Activated CD4-positive, CD25-positive, alpha-beta regulatory T cell treated with anti-CD3 and anti-CD28 coated beads, Interleukin-2, amount 50 U/mL, for 72 hours (primary cell): ENCODE results near the gene PDXDC1.
"Not testable (repeated sequence)": the region's sequence is repeated elsewhere in the genome, so short reads cannot be mapped to it uniquely, and the experiment has no call there.

Experiments used
- DNase-seq: peaks from one replicate; pipeline ENCODE4 v3.0.0; 2021

Gene PDXDC1

DNA sequence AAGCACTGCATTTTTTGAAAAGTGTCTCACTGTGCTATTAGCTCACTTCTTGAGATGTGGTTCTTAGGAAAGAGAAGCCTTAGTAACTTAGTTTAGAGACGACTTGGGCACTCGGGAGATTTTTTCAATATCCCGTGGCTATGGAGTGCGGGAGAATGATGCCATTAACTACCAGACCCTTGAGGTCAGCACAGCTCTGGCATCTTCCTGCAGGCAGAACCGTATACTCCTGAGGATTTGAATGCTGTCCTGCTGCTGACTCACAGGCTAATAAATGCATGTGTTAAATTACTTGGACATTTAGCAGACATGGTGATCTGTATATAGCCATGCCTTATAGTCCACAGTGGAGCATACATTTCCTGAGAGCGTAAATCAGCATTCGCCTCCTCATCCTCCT lies 46.6 kb downstream of the PDXDC1 start:
- DNase-seq = not testable (repeated sequence)

DNA sequence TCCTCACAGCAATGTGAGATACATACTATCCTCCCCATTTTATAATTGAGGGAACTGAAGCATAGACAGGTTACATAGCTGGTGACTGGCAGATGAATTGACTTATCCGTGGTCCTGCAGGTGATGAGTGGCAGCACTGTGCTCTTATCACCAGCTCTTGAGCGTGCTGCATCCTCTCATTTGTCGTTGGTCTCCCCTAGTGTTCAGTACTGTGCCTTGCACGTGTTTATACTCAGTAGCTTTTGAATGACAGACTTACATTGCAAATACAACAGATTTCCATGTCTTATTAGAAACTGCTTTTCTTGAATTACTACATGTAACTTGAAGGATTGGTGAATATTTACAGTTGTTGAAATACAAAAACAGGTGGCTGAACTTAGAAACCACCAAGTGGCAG lies 47.4 kb downstream of the PDXDC1 start:
- not testable (repeated sequence) for DNase-seq

DNA sequence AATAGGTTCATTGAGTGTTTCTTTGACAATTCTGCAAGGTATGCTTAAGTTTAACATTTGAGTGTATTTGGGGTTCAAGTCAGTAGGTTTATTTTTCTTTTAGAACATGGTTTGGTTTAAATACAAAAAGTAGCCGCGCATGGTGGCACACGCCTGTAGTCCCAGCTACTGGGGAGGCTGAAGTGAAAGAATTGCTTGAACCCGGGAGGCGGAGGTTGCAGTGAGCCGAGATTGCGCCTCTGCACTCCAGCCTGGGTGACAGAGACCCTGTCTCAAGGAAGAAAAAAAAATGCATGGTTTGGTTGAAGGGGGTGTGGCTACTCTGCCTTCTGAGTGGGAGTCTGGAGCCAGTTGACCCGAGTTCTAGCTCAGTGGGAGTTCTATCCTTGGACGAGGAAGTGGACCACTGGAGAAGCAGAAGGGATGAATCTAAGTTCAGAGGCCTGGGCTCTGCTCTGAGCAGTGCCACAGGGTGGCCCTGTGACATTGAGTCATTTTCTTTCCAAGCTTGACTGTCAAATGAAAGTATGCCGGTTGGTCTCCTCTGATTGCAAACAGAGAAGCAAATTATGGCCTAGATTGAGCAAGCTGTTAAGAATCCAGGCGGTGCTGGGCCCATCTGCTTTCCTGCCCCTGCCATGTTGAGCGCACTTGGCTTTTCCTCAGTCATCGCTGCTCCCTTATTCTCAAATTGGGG lies 48.7 kb downstream of the PDXDC1 start:
- not testable (repeated sequence) for DNase-seq

DNA sequence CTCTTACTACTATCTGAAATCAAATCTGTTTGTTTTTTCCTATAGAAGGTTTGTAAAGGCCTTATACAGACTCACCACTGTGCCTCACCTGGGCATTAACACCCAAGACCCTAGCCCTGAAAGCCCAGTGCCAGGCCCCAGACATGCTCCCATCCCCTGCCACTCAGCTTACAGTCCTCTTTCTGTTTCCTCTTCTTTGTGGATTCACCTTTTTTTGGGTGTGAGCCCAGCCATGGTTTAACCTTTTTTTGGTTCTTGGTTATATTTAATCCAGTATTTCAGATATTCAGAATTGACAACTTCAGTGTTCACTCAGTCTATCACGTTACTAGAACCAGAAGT lies 50.0 kb downstream of the PDXDC1 start:
- not testable (repeated sequence) for DNase-seq

DNA sequence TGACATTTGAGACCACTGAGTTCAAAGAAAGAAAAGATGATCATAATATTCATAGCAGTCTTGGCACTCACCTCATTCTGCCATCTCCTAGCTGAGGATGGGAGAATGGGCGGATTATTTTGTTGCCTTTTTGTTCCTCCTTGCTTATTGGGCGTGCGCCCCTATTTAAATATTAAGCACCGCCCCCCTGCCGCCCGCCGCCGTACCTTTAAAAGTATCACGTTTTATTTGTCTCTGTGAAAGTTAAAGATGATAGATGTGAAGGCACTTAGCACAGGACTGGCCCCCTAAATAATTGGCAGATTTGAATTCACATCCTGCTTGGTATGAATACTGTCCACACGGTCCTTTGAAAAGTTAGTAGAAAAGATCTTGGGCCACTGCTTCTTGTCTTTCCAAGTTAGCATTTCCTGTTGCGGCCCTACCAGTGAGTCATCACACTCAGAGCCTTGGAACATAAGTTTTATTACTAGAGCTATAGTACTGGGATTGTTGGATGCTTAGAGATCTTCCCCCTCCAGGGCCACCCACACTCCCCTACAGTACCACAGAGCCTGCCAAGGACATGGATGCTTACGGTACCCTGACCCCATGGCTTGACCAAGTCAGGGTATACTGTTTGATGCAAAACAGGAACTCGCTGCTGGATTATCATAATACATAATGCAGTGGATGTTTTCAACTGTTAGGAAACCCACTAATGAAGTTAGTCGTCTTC lies 50.6 kb downstream of the PDXDC1 start:
- DNase-seq = not testable (repeated sequence)

DNA sequence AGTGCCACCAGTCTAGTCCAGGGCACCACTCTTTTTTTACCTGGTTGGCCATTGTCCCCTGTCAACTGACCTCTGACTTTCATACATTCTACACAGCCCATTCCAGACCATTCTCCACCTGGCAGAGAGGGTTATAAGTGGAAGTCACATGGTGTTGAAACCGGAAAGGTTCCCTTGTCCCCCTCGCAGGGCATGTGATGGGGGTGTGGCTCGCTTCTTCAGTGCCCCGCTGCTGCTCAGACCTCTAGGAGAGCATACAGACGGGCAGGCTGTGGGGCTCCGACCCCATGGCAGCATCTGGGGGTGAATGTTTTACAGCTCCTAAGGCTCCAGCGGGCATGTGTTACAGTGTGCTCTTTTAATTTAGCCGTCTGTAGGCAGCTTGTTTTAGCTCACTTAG lies 52.2 kb downstream of the PDXDC1 start:
- not testable (repeated sequence) for DNase-seq

DNA sequence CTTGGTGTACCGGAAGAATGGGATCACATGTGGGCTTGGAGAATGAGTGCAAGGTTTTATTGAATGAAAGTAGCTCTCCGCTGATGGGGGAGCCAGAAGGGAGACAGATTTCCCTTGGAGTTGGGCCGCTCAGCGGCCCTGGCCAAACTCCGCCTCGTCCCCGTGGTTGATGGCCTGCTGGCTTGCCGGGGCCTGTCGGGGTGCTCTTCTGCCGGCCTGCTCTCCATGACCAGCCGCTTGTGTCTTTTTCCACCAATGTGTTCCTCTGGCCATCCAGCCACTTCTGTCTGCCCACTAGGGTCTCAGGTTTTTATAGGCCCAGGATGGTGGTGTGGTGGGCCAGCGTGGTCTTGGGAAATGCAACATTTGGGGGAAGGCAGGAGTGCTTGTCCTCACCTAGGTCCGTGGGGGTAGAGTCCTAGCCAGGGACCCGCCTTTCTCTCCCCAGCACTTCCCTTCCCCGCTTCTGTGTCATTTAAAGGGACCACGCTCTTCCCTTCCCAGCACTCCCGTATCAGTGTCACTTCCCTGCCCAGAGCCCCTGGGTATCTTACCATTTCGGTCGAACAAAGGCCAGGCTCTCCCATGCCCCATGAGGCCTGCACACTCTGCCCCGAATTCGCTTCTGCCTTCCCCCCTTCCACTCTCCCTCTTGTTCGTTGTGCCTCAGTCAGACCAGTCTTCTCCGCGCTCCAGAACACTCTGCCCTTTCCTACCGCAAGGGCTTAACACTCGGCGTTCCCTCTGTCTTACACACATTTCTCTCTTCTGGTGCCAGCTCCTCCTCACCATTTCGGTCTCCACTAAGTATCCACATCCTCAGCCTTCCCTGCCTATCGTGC lies 52.9 kb downstream of the PDXDC1 start:
- DNase-seq = not testable (repeated sequence)

DNA sequence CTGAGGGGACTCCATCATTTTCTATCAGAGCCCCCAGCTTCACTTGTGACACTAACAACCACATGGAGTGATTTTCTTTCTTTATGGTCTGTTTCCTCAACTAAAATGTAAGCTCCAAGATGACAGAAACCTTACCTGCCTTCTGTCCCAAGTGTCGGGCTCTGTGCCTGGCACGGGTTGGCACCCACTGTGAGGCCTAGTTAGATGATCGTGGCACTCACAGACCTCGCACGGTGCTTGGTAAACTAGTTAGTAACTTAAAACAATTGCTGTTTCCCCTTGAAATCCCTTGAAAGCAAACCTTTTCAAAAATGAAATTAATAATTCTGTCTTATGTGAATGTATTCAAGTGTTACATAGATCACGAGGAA lies 53.5 kb downstream of the PDXDC1 start:
- DNase-seq = not testable (repeated sequence)

DNA sequence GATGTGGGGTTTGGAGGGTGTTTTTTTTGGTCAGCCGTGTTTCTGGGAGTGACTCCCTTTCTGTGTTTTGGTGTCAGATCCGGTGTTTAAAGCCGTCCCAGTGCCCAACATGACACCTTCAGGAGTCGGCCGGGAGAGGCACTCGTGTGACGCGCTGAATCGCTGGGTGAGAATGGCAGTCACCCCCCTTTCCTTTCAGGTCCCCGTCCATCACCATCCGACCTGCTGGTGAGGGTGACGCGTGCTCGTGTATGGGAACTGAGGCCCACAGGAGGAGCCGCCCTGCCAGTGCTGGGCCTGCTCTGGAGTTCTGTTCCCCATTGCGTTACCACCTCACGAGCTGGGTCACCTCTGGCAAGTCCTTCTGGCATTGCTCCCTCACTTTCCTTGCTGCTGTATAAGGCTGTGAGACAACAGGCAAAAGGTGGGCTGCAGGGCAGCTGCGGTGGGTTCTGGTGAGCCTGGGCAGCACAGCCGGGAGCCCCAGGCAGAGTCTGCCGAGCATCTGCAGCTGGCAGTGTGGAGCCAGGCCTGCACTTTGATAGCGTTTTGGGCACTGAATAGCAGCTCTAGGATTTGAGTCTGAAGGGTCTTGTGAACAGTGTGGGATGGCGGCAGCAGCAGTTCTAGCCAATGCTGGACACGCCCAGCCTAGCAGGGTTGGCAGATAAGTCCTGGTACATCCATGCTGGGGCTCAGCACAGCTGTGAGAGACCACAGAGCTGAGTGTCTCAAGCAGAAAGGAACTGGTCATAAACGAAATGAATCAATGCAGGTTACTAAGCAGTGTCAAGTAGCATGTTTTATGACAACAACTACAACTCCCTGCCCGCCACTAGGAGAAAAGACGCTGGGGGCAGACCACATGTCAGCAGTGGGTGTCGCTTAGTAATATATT lies 54.2 kb downstream of the PDXDC1 start:
- DNase-seq = not testable (repeated sequence)

DNA sequence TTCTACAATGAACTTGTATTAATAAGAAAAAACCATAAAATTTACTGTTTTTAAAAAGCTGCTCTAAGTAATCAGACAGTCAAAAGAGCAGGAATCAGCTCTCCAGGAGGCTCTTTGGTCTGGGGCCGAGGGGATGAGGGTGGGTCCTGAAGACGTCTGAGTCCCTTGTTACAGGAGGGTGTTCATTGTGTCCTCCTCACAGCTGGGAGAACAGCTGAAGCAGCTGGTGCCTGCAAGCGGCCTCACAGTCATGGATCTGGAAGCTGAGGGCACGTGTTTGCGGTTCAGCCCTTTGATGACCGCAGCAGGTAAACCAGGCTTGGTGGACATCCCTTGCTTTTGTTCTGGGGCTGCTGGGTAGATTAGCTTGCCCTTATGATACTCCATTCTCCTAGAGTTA lies 54.9 kb downstream of the PDXDC1 start:
- not testable (repeated sequence) for DNase-seq

DNA sequence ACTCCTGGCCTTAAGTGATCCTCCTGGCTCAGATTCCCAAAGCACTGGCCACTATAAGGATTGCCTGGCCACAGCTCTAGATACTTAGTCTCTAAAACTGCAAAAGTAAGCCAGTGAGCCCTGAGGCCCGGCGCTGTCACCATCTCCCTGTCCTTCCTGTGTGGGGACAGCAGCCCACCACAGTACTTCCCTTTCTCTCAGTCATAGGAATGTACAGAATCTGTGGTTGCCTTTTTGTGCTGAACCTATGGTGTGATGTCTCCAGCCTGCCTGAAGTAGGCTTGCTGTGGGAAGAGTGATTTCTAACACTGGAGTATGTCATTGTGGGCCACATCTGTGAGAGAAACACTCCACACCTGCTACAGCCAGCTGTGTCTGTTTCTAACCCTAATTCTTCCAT lies 56.4 kb downstream of the PDXDC1 start:
- DNase-seq = no peak

DNA sequence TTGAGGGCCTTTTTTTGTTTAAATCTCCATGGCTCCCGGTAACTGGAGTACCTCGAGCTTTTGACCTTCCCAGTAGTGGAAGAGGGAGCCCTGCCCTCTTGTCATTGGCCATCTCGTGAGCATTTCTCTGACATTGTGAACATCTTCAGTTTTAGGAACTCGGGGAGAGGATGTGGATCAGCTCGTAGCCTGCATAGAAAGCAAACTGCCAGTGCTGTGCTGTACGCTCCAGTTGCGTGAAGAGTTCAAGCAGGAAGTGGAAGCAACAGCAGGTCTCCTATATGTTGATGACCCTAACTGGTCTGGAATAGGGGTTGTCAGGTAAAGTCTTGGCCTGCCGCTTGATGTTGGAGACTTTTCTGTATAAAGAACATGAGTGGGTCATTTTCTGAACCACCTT lies 56.8 kb downstream of the PDXDC1 start:
- DNase-seq = peak; percentile 17

DNA sequence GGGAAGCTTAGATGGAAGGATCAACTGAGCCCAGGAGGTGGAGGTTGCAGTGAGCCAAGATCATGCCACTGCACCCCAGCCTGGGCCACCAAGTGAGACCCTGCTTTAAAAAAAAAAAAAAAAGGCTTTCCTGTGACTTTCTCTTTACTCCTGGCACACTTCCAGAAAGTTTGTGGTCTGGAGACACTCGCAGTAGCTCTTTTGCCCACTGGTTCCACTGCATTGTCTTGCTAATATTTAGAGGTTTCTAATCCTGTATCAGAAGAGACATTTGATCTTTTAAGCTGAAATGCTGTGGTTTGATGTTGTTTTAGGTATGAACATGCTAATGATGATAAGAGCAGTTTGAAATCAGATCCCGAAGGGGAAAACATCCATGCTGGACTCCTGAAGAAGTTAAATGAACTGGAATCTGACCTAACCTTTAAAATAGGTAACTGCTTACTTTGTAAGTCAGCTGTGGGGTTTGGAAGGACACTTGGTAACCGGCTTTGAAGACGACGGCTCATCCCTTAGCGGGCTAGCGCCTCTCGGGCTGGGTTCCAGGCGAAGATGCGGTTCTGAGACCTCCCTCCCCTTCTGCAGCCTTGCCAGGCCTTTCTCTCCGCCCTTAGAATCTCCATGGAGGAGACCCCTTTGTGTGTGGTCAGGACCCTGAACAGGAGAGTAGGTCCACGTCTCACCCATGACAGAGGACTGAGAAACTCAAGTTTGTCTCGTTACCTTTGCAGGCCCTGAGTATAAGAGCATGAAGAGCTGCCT lies 57.9 kb downstream of the PDXDC1 start:
- no peak for DNase-seq

DNA sequence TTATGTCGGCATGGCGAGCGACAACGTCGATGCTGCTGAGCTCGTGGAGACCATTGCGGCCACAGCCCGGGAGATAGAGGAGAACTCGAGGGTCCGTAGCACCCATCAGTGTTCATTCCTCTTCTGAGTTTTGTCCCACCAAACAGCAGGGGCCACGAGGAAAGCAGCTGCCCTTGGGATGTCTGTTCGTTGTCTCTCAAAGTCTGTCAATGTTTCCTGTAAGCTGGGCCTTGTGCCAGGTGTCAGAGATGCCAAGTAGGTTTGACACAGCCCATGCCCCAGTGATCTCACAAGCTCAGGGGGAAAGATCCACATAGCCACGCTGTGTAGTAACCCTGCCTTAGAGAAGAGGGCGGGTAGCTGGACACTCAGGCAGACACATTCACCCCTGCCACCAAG lies 58.5 kb downstream of the PDXDC1 start:
- peak; percentile 9 for DNase-seq

DNA sequence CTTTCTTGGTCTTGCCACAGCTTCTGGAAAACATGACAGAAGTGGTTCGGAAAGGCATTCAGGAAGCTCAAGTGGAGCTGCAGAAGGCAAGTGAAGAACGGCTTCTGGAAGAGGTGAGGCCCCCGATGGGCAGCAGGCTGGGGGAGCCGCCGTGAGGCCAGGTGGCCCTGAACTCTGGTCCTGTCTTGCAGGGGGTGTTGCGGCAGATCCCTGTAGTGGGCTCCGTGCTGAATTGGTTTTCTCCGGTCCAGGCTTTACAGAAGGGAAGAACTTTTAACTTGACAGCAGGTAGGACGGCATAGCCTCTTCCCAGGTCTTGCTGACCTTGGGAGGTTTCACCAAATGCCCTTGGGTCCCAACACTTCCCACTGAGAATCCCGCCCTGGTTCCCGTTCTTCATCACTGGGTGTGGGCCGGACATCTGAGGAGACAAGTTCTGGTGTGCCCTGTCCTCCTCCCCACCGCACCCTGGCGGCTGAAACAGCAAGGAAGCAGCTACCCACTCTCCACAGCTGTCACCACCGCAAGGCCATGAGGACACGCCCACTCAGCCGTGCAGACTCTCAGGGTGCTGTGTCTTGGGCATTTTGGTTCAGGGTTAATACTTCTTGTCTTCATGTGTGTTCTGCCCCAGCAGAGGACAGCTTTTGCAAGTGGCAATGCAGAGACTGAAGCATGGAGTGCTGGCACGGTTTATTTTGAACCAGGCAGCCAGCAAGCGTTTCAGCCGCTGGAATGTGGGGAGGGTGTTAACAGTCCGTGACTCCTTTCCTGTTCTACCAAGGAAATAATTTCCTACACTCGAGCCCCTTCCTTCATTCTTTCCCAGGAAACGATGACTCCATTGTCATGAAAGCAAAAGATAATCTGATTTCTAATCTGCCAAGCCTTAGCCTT lies 59.7 kb downstream of the PDXDC1 start:
- no peak for DNase-seq

DNA sequence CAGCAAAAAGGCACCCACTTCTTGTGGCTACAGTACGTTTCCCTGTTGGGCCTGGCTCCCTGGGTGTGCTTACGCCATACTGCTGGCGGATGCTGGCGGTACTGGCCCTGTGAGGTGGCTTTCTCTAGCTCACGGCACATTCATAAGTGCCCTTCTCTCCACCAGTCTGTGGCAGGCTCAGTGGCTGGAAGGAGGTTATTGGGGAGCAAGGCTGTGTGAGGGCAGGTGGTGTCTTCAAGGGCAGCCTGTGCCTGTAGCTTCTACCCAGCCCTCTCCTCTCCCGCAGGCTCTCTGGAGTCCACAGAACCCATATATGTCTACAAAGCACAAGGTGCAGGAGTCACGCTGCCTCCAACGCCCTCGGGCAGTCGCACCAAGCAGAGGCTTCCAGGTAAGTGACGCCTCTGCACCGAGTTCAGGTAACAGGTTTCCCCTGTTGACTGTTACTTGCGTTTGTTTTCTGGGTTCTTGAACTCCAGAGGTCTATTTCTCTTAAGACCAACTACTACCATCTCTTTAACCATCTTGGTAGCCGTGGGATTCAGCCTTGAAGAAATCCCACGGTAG lies 60.4 kb downstream of the PDXDC1 start:
- no peak for DNase-seq

DNA sequence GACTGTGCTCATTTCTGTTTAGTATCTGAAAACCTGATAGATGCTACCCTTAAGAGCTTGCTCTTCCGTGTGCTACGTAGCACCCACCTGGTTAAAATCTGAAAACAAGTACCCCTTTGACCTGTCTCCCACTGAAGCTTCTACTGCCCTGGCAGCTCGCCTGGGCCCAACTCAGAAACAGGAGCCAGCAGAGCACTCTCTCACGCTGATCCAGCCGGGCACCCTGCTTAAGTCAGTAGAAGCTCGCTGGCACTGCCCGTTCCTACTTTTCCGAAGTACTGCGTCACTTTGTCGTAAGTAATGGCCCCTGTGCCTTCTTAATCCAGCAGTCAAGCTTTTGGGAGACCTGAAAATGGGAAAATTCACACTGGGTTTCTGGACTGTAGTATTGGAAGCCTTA lies 62.2 kb downstream of the PDXDC1 start:
- DNase-seq = no peak

DNA sequence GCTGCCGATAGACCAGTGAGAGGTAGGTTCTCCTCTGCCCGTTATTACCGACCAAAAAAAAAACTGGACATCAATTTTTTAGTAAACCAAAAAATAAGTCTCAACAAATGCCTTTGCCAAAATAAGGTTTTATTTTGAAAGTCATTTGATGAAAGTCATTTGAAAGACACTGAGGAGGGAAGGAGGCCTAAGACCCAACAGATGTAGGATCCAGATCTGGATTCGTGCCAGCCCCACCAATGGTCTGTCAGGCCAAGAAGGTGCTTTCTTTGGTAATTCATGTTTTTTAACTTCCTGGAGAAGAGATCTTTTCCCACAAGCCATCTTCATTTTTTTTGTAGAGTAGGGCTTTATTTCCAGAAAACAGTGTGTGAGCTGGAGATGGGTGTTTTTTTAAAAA lies 62.9 kb downstream of the PDXDC1 start:
- DNase-seq = no peak

DNA sequence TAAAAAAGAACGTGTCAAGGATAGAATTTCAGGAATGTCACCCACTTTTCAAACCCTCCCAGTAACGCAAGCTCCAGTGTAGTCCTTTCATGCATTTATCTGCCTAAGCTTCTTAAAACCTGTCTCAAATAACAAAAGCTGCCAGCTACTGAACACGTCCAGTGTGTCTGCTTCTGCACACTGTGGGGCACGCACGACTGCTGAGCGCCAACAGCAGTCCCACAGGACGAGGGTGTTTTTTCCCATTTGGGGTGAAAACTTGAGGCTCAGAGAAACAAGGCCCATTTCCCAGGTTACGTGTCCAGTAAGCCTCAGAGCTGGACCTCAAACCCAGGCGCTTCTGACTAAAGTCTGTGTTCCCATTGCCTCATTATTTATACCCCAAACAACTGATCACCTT lies 63.9 kb downstream of the PDXDC1 start:
- DNase-seq = no peak

DNA sequence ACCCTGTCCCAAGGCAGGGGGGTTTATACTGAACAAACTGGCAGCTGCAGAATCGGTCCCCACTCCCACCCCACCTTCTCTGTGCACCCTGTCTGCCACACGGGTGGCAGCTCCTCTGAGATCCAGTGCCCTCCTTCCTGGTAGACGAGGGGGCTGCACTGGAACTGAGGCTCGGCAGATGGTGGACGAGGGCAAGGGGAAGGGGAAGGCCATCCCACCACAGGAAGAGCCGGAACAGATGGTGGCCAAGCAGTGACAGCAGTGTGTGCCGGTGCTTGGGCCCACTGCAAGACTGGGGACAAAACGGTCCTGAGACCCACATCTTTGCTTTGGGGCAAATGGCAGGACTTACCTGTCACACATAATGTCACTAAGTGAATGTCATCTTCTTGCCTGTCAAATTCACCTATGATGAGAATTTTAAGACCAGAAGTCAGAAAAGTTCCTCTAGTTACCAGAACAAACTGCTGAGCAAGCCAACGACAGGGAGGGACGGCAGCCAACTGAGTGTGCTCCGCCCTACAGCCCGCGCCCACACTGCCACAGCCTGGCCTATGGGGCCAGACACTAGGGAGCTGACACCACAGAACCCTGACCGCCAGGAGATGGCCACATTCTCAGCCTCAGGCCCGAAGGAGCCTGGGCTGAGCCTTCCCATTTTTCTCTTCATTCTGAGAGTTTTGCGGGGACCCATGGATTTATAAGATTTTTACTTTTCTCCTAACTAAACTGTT lies 66.6 kb downstream of the PDXDC1 start:
- DNase-seq = no peak
